Measurements from ENCODE around the gene ERBB2.

DNA sequence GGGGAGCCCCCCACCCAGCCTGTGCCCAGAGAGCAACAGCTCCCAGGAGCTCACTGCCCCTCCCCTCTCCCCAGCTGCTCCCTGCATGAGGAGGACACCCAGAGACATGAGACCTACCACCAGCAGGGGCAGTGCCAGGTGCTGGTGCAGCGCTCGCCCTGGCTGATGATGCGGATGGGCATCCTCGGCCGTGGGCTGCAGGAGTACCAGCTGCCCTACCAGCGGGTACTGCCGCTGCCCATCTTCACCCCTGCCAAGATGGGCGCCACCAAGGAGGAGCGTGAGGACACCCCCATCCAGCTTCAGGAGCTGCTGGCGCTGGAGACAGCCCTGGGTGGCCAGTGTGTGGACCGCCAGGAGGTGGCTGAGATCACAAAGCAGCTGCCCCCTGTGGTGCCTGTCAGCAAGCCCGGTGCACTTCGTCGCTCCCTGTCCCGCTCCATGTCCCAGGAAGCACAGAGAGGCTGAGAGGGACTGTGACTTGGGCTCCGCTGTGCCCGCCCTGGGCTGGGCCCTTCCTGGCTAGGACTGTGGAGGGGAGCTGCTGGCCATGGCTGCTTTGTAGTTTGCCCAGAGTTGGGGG lies 34.1 kb upstream of the ERBB2 start:
- no peak for TF ChIP-seq EZH2 (IDR thresholded peaks at IDR 0.05; ENCODE audit: low read depth, unreplicated experiment)
- TF ChIP-seq CTCF (conservative IDR thresholded peaks at IDR 0.05; ENCODE audit: low read depth in 2 of 2): no peak
- TF ChIP-seq, protein P1, sequence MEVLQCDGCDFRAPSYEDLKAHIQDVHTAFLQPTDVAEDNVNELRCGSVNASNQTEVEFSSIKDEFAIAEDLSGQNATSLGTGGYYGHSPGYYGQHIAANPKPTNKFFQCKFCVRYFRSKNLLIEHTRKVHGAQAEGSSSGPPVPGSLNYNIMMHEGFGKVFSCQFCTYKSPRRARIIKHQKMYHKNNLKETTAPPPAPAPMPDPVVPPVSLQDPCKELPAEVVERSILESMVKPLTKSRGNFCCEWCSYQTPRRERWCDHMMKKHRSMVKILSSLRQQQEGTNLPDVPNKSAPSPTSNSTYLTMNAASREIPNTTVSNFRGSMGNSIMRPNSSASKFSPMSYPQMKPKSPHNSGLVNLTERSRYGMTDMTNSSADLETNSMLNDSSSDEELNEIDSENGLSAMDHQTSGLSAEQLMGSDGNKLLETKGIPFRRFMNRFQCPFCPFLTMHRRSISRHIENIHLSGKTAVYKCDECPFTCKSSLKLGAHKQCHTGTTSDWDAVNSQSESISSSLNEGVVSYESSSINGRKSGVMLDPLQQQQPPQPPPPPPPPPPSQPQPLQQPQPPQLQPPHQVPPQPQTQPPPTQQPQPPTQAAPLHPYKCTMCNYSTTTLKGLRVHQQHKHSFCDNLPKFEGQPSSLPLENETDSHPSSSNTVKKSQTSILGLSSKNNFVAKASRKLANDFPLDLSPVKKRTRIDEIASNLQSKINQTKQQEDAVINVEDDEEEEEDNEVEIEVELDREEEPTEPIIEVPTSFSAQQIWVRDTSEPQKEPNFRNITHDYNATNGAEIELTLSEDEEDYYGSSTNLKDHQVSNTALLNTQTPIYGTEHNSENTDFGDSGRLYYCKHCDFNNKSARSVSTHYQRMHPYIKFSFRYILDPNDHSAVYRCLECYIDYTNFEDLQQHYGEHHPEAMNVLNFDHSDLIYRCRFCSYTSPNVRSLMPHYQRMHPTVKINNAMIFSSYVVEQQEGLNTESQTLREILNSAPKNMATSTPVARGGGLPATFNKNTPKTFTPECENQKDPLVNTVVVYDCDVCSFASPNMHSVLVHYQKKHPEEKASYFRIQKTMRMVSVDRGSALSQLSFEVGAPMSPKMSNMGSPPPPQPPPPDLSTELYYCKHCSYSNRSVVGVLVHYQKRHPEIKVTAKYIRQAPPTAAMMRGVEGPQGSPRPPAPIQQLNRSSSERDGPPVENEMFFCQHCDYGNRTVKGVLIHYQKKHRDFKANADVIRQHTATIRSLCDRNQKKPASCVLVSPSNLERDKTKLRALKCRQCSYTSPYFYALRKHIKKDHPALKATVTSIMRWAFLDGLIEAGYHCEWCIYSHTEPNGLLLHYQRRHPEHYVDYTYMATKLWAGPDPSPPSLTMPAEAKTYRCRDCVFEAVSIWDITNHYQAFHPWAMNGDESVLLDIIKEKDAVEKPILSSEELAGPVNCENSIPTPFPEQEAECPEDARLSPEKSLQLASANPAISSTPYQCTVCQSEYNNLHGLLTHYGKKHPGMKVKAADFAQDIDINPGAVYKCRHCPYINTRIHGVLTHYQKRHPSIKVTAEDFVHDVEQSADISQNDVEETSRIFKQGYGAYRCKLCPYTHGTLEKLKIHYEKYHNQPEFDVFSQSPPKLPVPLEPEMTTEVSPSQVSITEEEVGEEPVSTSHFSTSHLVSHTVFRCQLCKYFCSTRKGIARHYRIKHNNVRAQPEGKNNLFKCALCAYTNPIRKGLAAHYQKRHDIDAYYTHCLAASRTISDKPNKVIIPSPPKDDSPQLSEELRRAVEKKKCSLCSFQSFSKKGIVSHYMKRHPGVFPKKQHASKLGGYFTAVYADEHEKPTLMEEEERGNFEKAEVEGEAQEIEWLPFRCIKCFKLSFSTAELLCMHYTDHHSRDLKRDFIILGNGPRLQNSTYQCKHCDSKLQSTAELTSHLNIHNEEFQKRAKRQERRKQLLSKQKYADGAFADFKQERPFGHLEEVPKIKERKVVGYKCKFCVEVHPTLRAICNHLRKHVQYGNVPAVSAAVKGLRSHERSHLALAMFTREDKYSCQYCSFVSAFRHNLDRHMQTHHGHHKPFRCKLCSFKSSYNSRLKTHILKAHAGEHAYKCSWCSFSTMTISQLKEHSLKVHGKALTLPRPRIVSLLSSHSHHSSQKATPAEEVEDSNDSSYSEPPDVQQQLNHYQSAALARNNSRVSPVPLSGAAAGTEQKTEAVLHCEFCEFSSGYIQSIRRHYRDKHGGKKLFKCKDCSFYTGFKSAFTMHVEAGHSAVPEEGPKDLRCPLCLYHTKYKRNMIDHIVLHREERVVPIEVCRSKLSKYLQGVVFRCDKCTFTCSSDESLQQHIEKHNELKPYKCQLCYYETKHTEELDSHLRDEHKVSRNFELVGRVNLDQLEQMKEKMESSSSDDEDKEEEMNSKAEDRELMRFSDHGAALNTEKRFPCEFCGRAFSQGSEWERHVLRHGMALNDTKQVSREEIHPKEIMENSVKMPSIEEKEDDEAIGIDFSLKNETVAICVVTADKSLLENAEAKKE (CRISPR knock-in tag; IDR thresholded peaks at IDR 0.05): no peak
- no peak for TF ChIP-seq EZH2phosphoT487 (IDR thresholded peaks at IDR 0.05; ENCODE audit: unreplicated experiment)
- no peak for TF ChIP-seq JUNB (IDR thresholded peaks at IDR 0.05; ENCODE audit: unreplicated experiment)
- no peak for TF ChIP-seq STAT1 (IDR thresholded peaks at IDR 0.05; ENCODE audit: unreplicated experiment)
- no peak for TF ChIP-seq POLR2AphosphoS5 (IDR thresholded peaks at IDR 0.05; ENCODE audit: low read depth)
- TF ChIP-seq, protein P2, sequence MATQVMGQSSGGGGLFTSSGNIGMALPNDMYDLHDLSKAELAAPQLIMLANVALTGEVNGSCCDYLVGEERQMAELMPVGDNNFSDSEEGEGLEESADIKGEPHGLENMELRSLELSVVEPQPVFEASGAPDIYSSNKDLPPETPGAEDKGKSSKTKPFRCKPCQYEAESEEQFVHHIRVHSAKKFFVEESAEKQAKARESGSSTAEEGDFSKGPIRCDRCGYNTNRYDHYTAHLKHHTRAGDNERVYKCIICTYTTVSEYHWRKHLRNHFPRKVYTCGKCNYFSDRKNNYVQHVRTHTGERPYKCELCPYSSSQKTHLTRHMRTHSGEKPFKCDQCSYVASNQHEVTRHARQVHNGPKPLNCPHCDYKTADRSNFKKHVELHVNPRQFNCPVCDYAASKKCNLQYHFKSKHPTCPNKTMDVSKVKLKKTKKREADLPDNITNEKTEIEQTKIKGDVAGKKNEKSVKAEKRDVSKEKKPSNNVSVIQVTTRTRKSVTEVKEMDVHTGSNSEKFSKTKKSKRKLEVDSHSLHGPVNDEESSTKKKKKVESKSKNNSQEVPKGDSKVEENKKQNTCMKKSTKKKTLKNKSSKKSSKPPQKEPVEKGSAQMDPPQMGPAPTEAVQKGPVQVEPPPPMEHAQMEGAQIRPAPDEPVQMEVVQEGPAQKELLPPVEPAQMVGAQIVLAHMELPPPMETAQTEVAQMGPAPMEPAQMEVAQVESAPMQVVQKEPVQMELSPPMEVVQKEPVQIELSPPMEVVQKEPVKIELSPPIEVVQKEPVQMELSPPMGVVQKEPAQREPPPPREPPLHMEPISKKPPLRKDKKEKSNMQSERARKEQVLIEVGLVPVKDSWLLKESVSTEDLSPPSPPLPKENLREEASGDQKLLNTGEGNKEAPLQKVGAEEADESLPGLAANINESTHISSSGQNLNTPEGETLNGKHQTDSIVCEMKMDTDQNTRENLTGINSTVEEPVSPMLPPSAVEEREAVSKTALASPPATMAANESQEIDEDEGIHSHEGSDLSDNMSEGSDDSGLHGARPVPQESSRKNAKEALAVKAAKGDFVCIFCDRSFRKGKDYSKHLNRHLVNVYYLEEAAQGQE (IDR thresholded peaks at IDR 0.05; ENCODE audit: unreplicated experiment): no peak
- no peak for TF ChIP-seq CREB1 (CRISPR knock-in tag; IDR thresholded peaks at IDR 0.05; ENCODE audit: low read depth)
- no peak for TF ChIP-seq ZNF114 (CRISPR knock-in tag; IDR thresholded peaks at IDR 0.05)

All from GM23338 (cell line).